ENCODE measurements around the gene COPE. TPM values are rescaled to one million over a fixed set of nuclear protein-coding genes. Genes with fewer than 3 reads are reported as not detected.

The COPE gene
- total RNA-seq, 4 donors from 2014 or later, result 144 to 268 (median 179) TPM

DNA sequence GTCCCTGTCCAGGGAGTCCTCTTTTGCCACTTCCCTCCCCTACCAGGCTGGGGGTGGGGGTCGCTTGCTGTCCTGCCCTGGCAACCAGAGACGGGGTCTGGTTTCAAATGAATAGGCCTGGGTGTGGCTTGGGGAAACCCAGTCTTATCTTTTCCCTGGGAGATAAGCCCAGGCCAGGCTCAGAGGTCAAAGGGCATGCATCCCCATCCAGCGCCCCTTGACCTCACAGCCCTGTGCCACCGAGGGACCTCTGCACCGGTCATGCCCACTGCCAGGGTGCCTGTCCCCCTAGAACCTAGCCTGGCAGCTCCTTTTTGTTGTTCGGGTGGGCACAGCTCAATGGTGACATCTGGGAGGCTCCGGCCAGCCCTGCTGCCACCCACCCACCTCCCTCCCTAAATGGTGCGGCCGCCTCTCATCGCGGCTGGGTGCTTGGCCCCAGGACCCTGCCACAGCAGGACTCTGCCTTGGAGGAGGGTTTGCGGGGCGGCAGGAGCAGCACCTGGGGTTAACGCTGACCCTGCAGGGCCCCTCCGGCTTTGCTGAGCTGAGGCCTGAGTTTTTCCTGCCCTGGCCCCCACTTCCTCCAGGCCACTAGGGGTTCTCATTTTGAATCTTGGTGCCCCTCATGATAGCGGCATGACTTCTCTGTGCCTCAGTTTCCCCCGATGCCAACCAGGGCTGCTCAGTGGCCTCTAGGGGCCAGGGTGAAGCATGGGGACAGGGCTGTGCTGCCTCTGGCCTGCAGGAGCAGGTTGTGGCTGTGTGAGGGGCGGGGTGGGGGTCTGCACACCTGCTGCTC lies 20.4 kb downstream of the COPE start:
- Histone ChIP-seq H3K9me3 (no peaks in the 10 kb centered on the region), H3K27ac (no peak overlapping the region), H3K27me3 (peaks cover 35% of the 10 kb centered on the region), H3K4me1 (peaks cover 0 to 18% (median 9%) of the 10 kb centered on the region in 4 donors), H3K4me3 (no peak overlapping the region), H3K36me3 (peaks cover 0 to 12% (median 3%) of the 10 kb centered on the region in 4 donors)
- in situ Hi-C loops (cut with MboI; ENCODE audit: low pct_ligation_motif_present in 1 of 4, low pct_unique_long_range_greater_than_20kb in 1 of 4, low sequenced_read_pairs in 3 of 4) (no loop called here), intact Hi-C loops (cut with DNase I; ENCODE audit: low total_unique reads) (no loop called here)
- TF ChIP-seq POLR2AphosphoS5 (IDR thresholded peaks at IDR 0.05) (no peak), CTCF (IDR thresholded peaks at IDR 0.05) (no peak), EP300 (IDR thresholded peaks at IDR 0.05; ENCODE audit: low read depth) (no peak), POLR2A (IDR thresholded peaks at IDR 0.05) (no peak)
- no peak for DNase-seq
- 72 to 90% methylated on average over 7 to 16 of the region's 18 CpGs for WGBS, 2 donors (ENCODE audit: low coverage in 1 of 2)

DNA sequence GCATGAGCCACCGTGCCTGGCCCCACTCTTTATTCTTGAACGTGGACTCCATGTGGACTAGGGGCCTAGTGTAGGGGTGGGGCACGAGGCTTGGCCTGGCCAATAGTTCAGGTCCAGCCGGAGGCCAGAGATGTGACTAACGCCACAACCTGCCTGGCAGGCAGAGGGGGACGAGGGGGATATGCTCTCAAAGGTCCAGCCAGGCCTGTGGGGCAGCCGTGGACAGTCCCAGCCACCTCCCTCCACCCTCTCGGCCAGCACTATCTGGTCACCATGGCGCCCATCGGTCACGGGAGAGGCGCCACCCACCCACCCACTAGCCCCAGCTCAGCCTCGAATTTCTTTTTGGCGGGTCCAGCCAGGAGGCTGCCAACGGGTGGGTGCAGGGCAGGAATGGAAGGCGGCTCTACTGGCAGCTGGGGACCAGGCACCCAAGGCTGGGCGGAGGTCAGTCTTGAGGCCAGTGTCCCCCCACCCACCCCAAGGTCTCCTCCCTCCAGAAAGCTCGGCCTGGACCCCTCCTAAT lies 21.0 kb downstream of the COPE start:
- intact Hi-C loops (cut with DNase I; ENCODE audit: low total_unique reads), result no loop called here
- no peak for TF ChIP-seq POLR2A (IDR thresholded peaks at IDR 0.05)
- TF ChIP-seq CTCF (IDR thresholded peaks at IDR 0.05), result no peak
- TF ChIP-seq EP300 (IDR thresholded peaks at IDR 0.05; ENCODE audit: low read depth), result no peak
- no peak for TF ChIP-seq POLR2AphosphoS5 (IDR thresholded peaks at IDR 0.05)
- no peak for DNase-seq
- H3K36me3 ChIP-seq, result peaks cover 0 to 12% (median 3%) of the 10 kb centered on the region in 4 donors
- H3K27ac ChIP-seq, result no peak overlapping the region
- in situ Hi-C loops (cut with MboI; ENCODE audit: low pct_ligation_motif_present in 1 of 4, low pct_unique_long_range_greater_than_20kb in 1 of 4, low sequenced_read_pairs in 3 of 4), result no loop called here
- H3K27me3 ChIP-seq, result peaks cover 42% of the 10 kb centered on the region
- H3K9me3 ChIP-seq, result no peaks in the 10 kb centered on the region
- WGBS, 2 donors (ENCODE audit: low coverage in 1 of 2), result 60% methylated on average over 13 of the region's 18 CpGs; no CpG with 5 or more reads in 1 of the 2 donors
- peaks cover 0 to 18% (median 9%) of the 10 kb centered on the region in 4 donors for H3K4me1 ChIP-seq
- H3K4me3 ChIP-seq, result no peak overlapping the region

DNA sequence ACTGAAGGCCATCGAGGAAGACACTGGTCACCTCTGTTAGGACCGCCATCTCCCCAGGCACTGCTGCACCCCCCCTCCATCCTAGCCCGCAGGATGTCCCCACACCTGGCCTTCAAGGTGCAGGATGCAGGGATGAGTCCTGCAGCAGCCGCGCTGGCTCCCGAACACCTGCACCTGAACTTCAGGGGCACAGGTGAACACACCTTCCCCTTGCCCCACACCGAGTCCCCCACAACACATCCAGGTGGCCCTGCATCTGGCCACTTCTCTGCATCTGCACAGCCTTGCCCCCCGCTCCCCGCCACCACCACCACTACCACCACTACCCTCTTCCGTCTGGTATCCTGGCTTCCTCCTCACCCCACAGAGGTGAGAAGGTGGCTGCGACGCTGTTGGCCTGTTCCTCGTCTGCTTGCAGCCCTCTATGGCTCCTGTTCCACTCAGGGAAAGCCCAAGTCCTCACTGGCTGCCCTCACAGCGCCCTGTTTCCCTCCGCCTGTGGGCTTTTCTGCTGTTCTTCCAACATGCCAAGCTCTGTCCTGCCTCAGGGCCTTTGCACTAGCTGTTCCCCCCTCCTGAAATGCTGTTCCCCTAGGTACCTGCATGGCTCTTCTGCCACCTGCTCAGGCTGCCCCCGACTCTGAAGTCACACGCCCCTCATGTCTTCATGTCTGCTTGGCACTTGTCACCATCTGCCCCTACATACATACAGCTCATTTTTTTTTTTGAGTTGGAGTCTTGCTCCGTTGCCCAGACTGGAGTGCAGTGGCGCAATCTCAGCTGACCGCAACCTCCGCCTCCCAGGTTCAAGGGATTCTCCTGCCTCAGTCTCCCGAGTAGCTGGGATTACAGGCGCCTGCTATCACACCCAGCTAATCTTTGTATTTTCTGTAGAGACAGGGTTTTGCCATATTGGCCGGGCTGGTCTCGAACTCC lies 21.8 kb downstream of the COPE start:
- no peak for TF ChIP-seq CTCF (IDR thresholded peaks at IDR 0.05)
- 86 to 100% methylated on average over 2 to 25 of the region's 25 CpGs for WGBS, 2 donors (ENCODE audit: low coverage in 1 of 2)
- H3K27ac ChIP-seq, result no peak overlapping the region
- H3K4me3 ChIP-seq, result no peak overlapping the region
- H3K36me3 ChIP-seq, result peaks cover 0 to 12% (median 3%) of the 10 kb centered on the region in 4 donors
- in situ Hi-C loops (cut with MboI; ENCODE audit: low pct_ligation_motif_present in 1 of 4, low pct_unique_long_range_greater_than_20kb in 1 of 4, low sequenced_read_pairs in 3 of 4), result no loop called here
- intact Hi-C loops (cut with DNase I; ENCODE audit: low total_unique reads), result no loop called here
- DNase-seq, result no peak
- peaks cover 49% of the 10 kb centered on the region for H3K27me3 ChIP-seq
- H3K4me1 ChIP-seq, result peaks cover 0 to 18% (median 9%) of the 10 kb centered on the region in 4 donors
- no peaks in the 10 kb centered on the region for H3K9me3 ChIP-seq

GRCh38 chr19:18896421-18896841 lies 22.8 kb downstream of the COPE start:
- 19% methylated on average over 26 of the region's 33 CpGs; no CpG with 5 or more reads in 1 of the 2 donors for WGBS, 2 donors (ENCODE audit: low coverage in 1 of 2)
- Histone ChIP-seq H3K27ac (no peak overlapping the region), H3K4me1 (peaks cover 0 to 18% (median 9%) of the 10 kb centered on the region in 4 donors), H3K27me3 (peaks cover 49% of the 10 kb centered on the region), H3K4me3 (no peak overlapping the region), H3K9me3 (no peaks in the 10 kb centered on the region), H3K36me3 (peaks cover 0 to 12% (median 3%) of the 10 kb centered on the region in 4 donors)
- intact Hi-C loops (cut with DNase I; ENCODE audit: low total_unique reads), result no loop called here
- no peak for DNase-seq
- TF ChIP-seq POLR2A (IDR thresholded peaks at IDR 0.05) (no peak), POLR2AphosphoS5 (IDR thresholded peaks at IDR 0.05) (no peak), EP300 (IDR thresholded peaks at IDR 0.05; ENCODE audit: low read depth) (no peak), CTCF (IDR thresholded peaks at IDR 0.05) (no peak)
- in situ Hi-C loops (cut with MboI; ENCODE audit: low pct_ligation_motif_present in 1 of 4, low pct_unique_long_range_greater_than_20kb in 1 of 4, low sequenced_read_pairs in 3 of 4), result no loop called here

All from transverse colon (tissue), 4 donors.